OCI-LY1 (cell line): Measurements from ENCODE around the gene TUBA3C.

ENCODE experiments used
- CTCF ChIP-seq: fragments of 200-600 bp; sonication (generic), shearing (Covaris generic); IDR thresholded peaks from 2 replicates; pipeline ENCODE4 v1.5.1; 2017; ENCODE audit warnings: mild to moderate bottlenecking, antibody characterized with exemption, low read length, moderate library complexity, mixed read lengths
- EZH2 ChIP-seq: fragments of 200-600 bp; sonication (generic), shearing (Covaris generic); IDR thresholded peaks from 2 replicates; pipeline ENCODE4 v1.8.0; 2017; ENCODE audit warnings: borderline replicate concordance, mixed run types, mild to moderate bottlenecking, antibody characterized with exemption, low read length, moderate library complexity, mixed read lengths

- TF ChIP-seq CTCF (no peak), EZH2 (no peak)
Observed at GRCh38 chr13:19158006-19158405, 23.6 kb downstream of the TUBA3C start.
